ENCODE data around the gene CSF2.

DNA sequence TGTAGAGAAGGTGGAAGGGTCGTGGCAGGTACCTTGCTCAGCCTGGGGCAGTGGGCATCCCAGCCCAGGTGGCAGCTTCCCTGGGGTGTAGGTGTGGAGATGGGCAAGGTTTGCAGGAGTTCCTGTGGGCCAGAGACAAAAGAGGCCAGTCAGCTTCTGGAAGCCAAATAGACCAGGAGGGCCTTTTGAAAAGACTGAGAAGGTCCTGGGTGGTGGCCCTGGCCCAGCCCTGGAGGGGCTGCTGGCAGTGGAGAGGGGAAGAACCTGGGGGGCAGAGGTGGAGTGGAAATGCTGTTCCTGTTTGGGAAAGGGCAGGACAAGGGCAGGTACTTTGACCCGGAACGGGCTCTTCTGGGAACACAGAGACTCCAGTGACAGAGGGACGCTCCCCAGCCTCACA is 20.1 kb upstream of the CSF2 start:
- no peak for TF ChIP-seq POLR2A (IDR thresholded peaks at IDR 0.05)
- TF ChIP-seq, protein P1, sequence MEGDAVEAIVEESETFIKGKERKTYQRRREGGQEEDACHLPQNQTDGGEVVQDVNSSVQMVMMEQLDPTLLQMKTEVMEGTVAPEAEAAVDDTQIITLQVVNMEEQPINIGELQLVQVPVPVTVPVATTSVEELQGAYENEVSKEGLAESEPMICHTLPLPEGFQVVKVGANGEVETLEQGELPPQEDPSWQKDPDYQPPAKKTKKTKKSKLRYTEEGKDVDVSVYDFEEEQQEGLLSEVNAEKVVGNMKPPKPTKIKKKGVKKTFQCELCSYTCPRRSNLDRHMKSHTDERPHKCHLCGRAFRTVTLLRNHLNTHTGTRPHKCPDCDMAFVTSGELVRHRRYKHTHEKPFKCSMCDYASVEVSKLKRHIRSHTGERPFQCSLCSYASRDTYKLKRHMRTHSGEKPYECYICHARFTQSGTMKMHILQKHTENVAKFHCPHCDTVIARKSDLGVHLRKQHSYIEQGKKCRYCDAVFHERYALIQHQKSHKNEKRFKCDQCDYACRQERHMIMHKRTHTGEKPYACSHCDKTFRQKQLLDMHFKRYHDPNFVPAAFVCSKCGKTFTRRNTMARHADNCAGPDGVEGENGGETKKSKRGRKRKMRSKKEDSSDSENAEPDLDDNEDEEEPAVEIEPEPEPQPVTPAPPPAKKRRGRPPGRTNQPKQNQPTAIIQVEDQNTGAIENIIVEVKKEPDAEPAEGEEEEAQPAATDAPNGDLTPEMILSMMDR (IDR thresholded peaks at IDR 0.05 in 4 of 5, conservative IDR thresholded peaks at IDR 0.05 in 1 of 5) = no peak
